KBM-7 (cell line): Measurements from ENCODE around the gene EGFR.

Experiments used
- DNase-seq: peaks from one replicate; pipeline ENCODE4 v3.0.0-alpha.2; 2015
- in situ Hi-C: fragments of 300-500 bp; cut with MboI; formaldehyde crosslinking; loops from 2 replicates; pipeline ENCODE4 v1.14.3; 2020; ENCODE audit warnings: low sequenced_read_pairs, low pct_unique_long_range_greater_than_20kb, mixed read lengths

Gene EGFR

GRCh38 chr7:55005241-55005851, 13.5 kb upstream of the EGFR start:
- no peak for DNase-seq

DNA sequence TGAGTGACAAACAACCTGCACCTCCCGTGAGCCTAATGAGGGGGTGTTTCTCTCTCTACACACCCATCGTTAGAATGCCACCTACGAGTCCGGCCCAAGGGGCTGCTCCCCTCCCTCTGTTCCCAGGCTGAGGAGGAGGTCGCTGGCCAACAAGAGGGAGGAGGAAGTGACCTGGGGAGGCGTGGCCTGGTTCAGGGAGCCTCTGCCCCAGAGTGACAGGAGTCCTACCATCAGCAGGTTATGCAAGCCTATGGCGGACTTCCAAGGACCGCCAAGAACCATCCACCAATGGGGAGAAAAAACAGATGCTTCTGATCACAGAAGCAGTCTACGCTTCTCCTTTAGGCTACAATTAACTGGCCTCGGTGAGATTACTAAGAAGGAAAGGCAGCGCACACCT, 12.3 kb upstream of the EGFR start:
- no peak for DNase-seq
- in situ Hi-C loops = no loop called here

More at GRCh38 chr7:55005241-55005851, 13.5 kb upstream of the EGFR start:
- in situ Hi-C loops = no loop called here

DNA sequence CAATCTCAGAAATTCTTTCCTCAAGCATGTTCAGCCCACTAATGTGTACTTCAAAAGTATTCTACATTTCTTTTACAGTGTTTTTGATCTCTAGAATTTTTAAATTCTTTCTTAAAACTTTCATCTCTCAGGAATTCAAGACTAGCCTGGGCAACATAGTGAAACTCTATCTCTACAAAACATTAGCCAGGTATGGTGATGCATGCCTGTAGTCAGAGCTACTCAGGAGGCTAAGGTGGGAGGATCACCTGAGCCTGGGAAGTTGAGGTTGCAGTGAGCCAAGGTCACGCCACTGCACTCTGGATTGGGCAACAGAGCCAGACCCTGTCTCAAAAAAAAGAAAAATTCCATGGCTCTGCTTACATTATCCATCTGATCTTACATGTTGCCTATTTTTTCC, 5.0 kb upstream of the EGFR start:
- no peak for DNase-seq
- in situ Hi-C loops = no loop called here

GRCh38 chr7:55016061-55016745, 2.6 kb upstream of the EGFR start:
- in situ Hi-C loops = no loop called here
- DNase-seq = no peak

DNA sequence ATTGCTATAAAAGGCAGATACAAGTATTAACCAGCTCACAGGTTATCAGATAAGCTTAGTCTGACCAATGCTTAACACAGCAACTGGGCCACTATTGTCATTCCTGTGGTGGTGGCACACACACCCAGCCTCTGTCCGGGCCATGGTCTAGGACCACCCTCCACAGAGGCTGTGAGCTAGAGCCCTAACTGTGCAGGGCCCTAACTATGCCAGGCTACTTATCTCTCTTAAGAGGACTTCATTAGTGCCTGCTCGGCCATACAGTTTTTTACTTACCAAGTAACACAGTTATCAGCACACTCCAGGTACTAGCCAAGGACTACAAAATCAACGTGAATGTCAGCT, 2.1 kb upstream of the EGFR start:
- no peak for DNase-seq
- in situ Hi-C loops = no loop called here

DNA sequence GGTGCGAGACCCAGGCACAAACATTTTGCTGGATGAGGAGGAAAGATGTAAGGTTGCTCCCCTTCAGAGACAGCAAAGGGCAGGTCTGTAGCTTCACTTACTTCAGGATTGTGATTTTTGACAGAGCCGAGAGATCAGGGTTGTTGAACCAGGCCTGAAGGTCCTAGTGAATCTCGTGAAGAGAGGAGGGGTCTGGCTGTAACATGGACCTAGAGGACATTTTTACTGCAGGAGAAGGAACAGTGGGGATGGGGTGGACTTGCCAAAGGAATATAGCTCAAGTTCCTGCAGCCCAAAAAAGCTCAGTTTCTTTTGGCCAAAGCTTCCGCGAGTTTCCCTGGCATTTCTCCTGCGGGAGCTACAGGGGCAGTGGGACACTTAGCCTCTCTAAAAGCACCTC, 976 bp upstream of the EGFR start:
- in situ Hi-C loops = no loop called here
- DNase-seq = no peak

DNA sequence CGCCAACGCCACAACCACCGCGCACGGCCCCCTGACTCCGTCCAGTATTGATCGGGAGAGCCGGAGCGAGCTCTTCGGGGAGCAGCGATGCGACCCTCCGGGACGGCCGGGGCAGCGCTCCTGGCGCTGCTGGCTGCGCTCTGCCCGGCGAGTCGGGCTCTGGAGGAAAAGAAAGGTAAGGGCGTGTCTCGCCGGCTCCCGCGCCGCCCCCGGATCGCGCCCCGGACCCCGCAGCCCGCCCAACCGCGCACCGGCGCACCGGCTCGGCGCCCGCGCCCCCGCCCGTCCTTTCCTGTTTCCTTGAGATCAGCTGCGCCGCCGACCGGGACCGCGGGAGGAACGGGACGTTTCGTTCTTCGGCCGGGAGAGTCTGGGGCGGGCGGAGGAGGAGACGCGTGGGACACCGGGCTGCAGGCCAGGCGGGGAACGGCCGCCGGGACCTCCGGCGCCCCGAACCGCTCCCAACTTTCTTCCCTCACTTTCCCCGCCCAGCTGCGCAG, 424 bp downstream of the EGFR start:
- in situ Hi-C loops = no loop called here
- DNase-seq = no peak

- in situ Hi-C loops = no loop called here
Measured at GRCh38 chr7:55019691-55020465, 1.1 kb downstream of the EGFR start.

GRCh38 chr7:55020466-55020871, 1.7 kb downstream of the EGFR start:
- in situ Hi-C loops = no loop called here
- DNase-seq = no peak

More at GRCh38 chr7:55019691-55020465, 1.1 kb downstream of the EGFR start:
- DNase-seq = no peak

- no peak for DNase-seq
- in situ Hi-C loops = no loop called here
Measured at GRCh38 chr7:55021053-55021452, 2.2 kb downstream of the EGFR start.

GRCh38 chr7:55022002-55022985, 3.5 kb downstream of the EGFR start:
- no peak for DNase-seq

GRCh38 chr7:55023841-55024505, 5.2 kb downstream of the EGFR start:
- in situ Hi-C loops = no loop called here
- no peak for DNase-seq

More at GRCh38 chr7:55022002-55022985, 3.5 kb downstream of the EGFR start:
- in situ Hi-C loops = no loop called here

DNA sequence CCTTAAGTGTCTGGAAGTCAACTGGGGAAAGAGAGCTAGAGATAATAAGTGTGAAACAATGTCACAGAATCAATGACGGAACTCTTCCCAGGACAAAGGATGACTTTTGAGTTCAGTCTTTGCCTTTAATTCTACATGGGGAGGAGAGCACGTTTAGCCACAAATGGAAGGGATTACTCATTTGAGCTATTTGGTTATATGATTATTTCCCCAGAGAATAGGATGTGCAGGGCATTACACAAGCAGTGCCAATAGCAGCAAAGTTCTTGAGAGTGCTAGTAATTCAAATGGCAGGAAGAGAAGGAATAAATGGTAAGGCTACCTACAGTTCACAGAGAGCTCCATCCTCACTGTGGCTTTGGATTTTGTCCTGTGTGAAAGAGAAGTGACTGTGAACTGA, 6.0 kb downstream of the EGFR start:
- DNase-seq = no peak
- in situ Hi-C loops = no loop called here

DNA sequence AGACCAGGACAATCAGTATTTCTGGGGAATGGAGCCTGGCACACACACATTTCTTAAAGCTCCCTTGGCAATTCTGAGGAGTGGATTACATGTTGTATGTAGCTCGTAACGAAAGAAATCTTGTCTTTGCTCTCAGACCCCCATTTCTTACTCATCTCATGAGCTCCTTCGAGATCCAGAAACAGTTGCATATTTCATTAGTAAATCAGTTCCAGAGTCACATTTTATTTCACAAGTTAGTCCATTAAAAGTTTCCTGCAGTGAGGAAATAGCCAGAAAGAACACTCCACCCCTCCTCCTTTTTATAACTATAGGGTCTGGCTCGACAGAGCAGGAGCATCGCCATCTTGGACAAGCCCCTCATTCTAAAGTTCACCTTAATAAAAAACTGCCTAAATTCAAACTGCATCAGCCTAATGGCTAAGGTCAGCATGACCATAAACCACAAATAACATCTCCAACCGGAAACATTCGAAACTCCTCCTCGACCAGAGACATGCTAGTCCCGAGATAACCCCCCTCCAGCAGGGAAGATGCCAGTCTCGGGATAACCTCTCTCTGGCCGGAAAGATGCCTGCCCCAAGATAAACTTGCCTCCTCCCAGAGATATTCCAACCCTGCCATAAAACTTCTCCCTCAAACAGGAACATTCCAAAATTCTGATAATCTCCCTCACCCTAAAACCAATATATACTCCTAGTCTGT, 7.4 kb downstream of the EGFR start:
- in situ Hi-C loops = no loop called here
- DNase-seq = no peak

GRCh38 chr7:55026867-55027490, 8.2 kb downstream of the EGFR start:
- in situ Hi-C loops = no loop called here

DNA sequence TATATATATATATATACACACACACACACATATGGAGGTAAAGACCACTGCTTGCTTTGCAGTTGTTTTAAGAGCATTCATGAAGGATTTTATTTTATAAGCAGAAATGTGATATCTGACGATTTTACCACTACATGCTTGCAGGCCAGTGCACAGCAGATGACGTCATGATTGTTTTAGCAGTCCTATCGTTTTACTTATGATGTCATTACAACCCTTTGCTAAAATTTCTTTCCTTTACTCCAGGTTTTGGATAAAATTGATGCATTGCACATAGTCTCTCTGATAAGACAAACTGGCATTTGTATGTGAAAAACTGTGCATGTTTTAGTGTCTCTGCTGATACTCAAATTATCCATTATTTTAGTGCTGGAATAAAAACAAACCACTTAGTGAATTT, 9.2 kb downstream of the EGFR start:
- no peak for DNase-seq
- in situ Hi-C loops = no loop called here

More at GRCh38 chr7:55026867-55027490, 8.2 kb downstream of the EGFR start:
- DNase-seq = no peak

DNA sequence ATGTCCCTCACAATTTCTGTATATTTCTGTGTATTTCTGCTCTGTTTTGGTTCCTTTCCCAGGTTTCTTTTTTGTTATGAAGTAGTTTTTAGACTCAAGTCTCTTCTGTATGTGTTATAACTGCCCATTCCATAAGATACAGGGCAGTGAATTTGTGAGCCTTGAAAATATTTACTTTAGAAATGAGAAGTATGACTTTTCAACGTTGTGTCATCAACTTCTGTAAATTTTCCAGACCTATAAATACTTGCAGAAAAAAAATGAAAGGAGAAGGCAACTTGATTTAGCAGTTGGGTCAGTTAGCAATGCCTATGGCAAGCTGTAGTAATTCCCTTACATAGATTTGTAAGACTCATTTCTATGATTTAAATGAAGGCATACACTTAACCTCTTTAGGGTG, 11.5 kb downstream of the EGFR start:
- no peak for DNase-seq
- in situ Hi-C loops = no loop called here

DNA sequence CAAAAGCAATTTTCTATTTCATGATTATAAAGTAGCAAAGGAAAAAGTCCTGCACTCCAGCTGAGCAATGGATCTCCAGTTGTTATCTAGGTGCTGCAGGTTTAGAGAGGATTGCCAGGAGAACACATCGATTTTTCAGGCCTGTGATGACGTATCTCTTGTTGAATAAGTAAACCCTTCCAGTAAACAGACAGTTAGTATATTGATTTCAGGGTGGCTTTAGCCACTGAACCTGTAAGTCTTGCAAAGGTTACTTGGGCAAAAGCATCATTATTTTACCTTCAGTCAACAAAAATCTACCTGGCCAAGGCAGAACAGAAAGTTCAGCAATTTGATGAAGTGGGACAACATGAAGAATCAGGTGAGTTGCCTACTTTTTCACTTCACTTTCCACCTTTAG, 12.3 kb downstream of the EGFR start:
- DNase-seq = no peak
- in situ Hi-C loops = no loop called here
